ENCODE data around the gene KCNK17.
"Not testable (repeated sequence)": the region's sequence is repeated elsewhere in the genome, so short reads cannot be mapped to it uniquely, and the experiment has no call there.

KCNK17 gene

GRCh38 chr6:39301606-39302005 is 12.6 kb downstream of the KCNK17 start:
- DNase-seq = no peak

- DNase-seq = no peak
Measured at GRCh38 chr6:39300739-39301138, 13.5 kb downstream of the KCNK17 start.

GRCh38 chr6:39298061-39298460 is 16.2 kb downstream of the KCNK17 start:
- no peak for DNase-seq

GRCh38 chr6:39296745-39297640 is 17.2 kb downstream of the KCNK17 start:
- no peak for DNase-seq

- DNase-seq = no peak
Measured at GRCh38 chr6:39295611-39296011, 18.6 kb downstream of the KCNK17 start.

GRCh38 chr6:39294899-39295298 is 19.3 kb downstream of the KCNK17 start:
- no peak for DNase-seq

- DNase-seq = no peak
Measured at GRCh38 chr6:39294133-39294532, 20.1 kb downstream of the KCNK17 start.

GRCh38 chr6:39292637-39293036 is 21.6 kb downstream of the KCNK17 start:
- no peak for DNase-seq

- DNase-seq = no peak
Measured at GRCh38 chr6:39289490-39289889, 24.7 kb downstream of the KCNK17 start.

GRCh38 chr6:39287601-39288000 is 26.6 kb downstream of the KCNK17 start:
- DNase-seq = no peak

GRCh38 chr6:39286596-39286995 is 27.6 kb downstream of the KCNK17 start:
- DNase-seq = not testable (repeated sequence)

GRCh38 chr6:39282774-39283173 is 31.4 kb downstream of the KCNK17 start:
- no peak for DNase-seq

GRCh38 chr6:39281312-39281980 is 32.8 kb downstream of the KCNK17 start:
- no peak for DNase-seq

GRCh38 chr6:39280247-39280731 is 33.9 kb downstream of the KCNK17 start:
- DNase-seq = no peak

- no peak for DNase-seq
Measured at GRCh38 chr6:39279539-39279938, 34.7 kb downstream of the KCNK17 start.

- no peak for DNase-seq
Measured at GRCh38 chr6:39276379-39276995, 37.7 kb downstream of the KCNK17 start.

- no peak for DNase-seq
Measured at GRCh38 chr6:39274903-39275302, 39.3 kb downstream of the KCNK17 start.

GRCh38 chr6:39274471-39274870 is 39.7 kb downstream of the KCNK17 start:
- no peak for DNase-seq

GRCh38 chr6:39273406-39273821 is 40.8 kb downstream of the KCNK17 start:
- DNase-seq = no peak

- no peak for DNase-seq
Measured at GRCh38 chr6:39269961-39270360, 44.3 kb downstream of the KCNK17 start.

GRCh38 chr6:39268721-39269120 is 45.5 kb downstream of the KCNK17 start:
- no peak for DNase-seq

- DNase-seq = no peak
Measured at GRCh38 chr6:39268171-39268570, 46.0 kb downstream of the KCNK17 start.

- no peak for DNase-seq
Measured at GRCh38 chr6:39266782-39267355, 47.4 kb downstream of the KCNK17 start.

All from CD4-positive, alpha-beta T cell treated with Interleukin-4 for 1 hour (primary cell).